Neural cell (in vitro differentiated cells): ENCODE data around the gene HDLBP. TPM values are rescaled to one million over a fixed set of nuclear protein-coding genes. Genes with fewer than 3 reads are reported as not detected.

ENCODE experiments used
- H2AFZ ChIP-seq: fragments of 200-600, 300-800 bp; sonication (generic), shearing (Covaris generic); 2 replicates; pipeline ENCODE4 v1.6.0; 2014; ENCODE audit warnings: low read depth, mild to moderate bottlenecking, antibody characterized with exemption, low read length, moderate library complexity
- H3F3A ChIP-seq: fragments of 200-600 bp; shearing (Covaris generic); 2 replicates; pipeline ENCODE4 v1.6.1; 2016; ENCODE audit warnings: mild to moderate bottlenecking, moderate library complexity, mixed read lengths, antibody characterized with exemption, low read length; ENCODE audit not compliant: insufficient read depth, poor library complexity, severe bottlenecking
- H3K27ac ChIP-seq: fragments of 200-600, 300-800 bp; sonication (generic), shearing (Covaris generic); 2 replicates; pipeline ENCODE4 v1.5.1; 2014; ENCODE audit warnings: mild to moderate bottlenecking, low read length, moderate library complexity
- H3K27me3 ChIP-seq: fragments of 300-800, 200-600 bp; sonication (generic), shearing (Covaris generic); 2 replicates; pipeline ENCODE4 v1.6.0; 2014; ENCODE audit warnings: mild to moderate bottlenecking, low read depth, low read length, moderate library complexity; ENCODE audit not compliant: insufficient read depth
- H3K36me3 ChIP-seq: fragments of 300-800, 200-600 bp; sonication (generic), shearing (Covaris generic); 2 replicates; pipeline ENCODE4 v1.5.1; 2014; ENCODE audit warnings: mild to moderate bottlenecking, antibody characterized with exemption, low read length, moderate library complexity; ENCODE audit not compliant: insufficient read depth
- H3K4me2 ChIP-seq: fragments of 300-800, 200-600 bp; sonication (generic), shearing (Covaris generic); 2 replicates; pipeline ENCODE4 v1.6.0; 2014; ENCODE audit warnings: mild to moderate bottlenecking, low read length
- H3K4me3 ChIP-seq: fragments of 300-800, 200-600 bp; sonication (generic), shearing (Covaris generic); 2 replicates; pipeline ENCODE4 v1.5.1; 2014; ENCODE audit warnings: mild to moderate bottlenecking, low read length, moderate library complexity
- H3K79me2 ChIP-seq: fragments of 200-600 bp; shearing (Covaris generic); replicated peaks from 2 replicates; pipeline ENCODE4 v1.6.0; 2014; ENCODE audit warnings: mild to moderate bottlenecking, low read length, moderate library complexity; ENCODE audit not compliant: insufficient read depth
- H3K9ac ChIP-seq: fragments of 300-800, 200-600 bp; sonication (generic), shearing (Covaris generic); 2 replicates; pipeline ENCODE4 v1.6.1; 2016; ENCODE audit warnings: mild to moderate bottlenecking, low read length, mixed read lengths
- H3K9me2 ChIP-seq: fragments of 200-600 bp; shearing (Covaris generic); 2 replicates; pipeline ENCODE4 v1.6.1; 2016; ENCODE audit warnings: mild to moderate bottlenecking, low read length, mixed read lengths; ENCODE audit not compliant: insufficient read depth
- H3K9me3 ChIP-seq: fragments of 200-600, 300-800 bp; sonication (generic), shearing (Covaris generic); 2 replicates; pipeline ENCODE4 v1.6.1; 2016; ENCODE audit warnings: mild to moderate bottlenecking, mixed run types, low read length, moderate library complexity, mixed read lengths
- H4K20me1 ChIP-seq: fragments of 200-600 bp; shearing (Covaris generic); 2 replicates; pipeline ENCODE4 v1.6.1; 2016; ENCODE audit warnings: mild to moderate bottlenecking, mixed run types; ENCODE audit not compliant: insufficient read depth
- EP300 ChIP-seq: fragments of 450-650 bp; conservative IDR thresholded peaks from 2 replicates; pipeline ENCODE4 v1.6.1; 2014; ENCODE audit warnings: antibody characterized with exemption, mild to moderate bottlenecking, moderate library complexity; ENCODE audit not compliant: poor library complexity, severe bottlenecking
- EZH2 ChIP-seq: fragments of 200-600, 300-800 bp; shearing (Covaris generic), sonication (generic); IDR thresholded peaks from 2 replicates; pipeline ENCODE4 v1.6.1; 2014; ENCODE audit warnings: antibody characterized with exemption, low read length, borderline replicate concordance, mild to moderate bottlenecking; ENCODE audit not compliant: insufficient read depth, poor library complexity, severe bottlenecking
- MXI1 ChIP-seq: fragments of 450-650 bp; conservative IDR thresholded peaks from 2 replicates; pipeline ENCODE4 v1.6.1; 2014; ENCODE audit warnings: antibody characterized with exemption, mild to moderate bottlenecking; ENCODE audit not compliant: poor library complexity, severe bottlenecking
- POLR2AphosphoS5 ChIP-seq: IDR thresholded peaks from 2 replicates; pipeline ENCODE4 v1.6.1; 2012
- RAD21 ChIP-seq: fragments of 450-650 bp; conservative IDR thresholded peaks from 2 replicates; pipeline ENCODE4 v1.6.1; 2014; ENCODE audit warnings: antibody characterized with exemption, mild to moderate bottlenecking, moderate library complexity
- SMC3 ChIP-seq: fragments of 450-650 bp; conservative IDR thresholded peaks from 2 replicates; pipeline ENCODE4 v1.6.1; 2014; ENCODE audit warnings: antibody characterized with exemption, mild to moderate bottlenecking, moderate library complexity; ENCODE audit not compliant: poor library complexity
- TAF1 ChIP-seq: IDR thresholded peaks from 2 replicates; pipeline ENCODE4 v1.6.1; 2012; ENCODE audit warnings: low read depth
- polyA plus RNA-seq: library from polyadenylated mRNA; depleted of rRNA; stranded (reverse); fragments of >200 nt; gene quantifications from 2 replicates; pipeline ENCODE4 v1.2.3, GENCODE V29; 2014
- TF ChIP-seq, protein P1 (sequence below): fragments of 450-650 bp; IDR thresholded peaks from 2 replicates; pipeline ENCODE4 v1.5.1; 2014; ENCODE audit warnings: antibody characterized with exemption, mild to moderate bottlenecking, moderate library complexity; ENCODE audit not compliant: poor library complexity, severe bottlenecking
- TF ChIP-seq, protein P2 (sequence below): IDR thresholded peaks from 2 replicates; pipeline ENCODE4 v1.6.1; 2012; ENCODE audit warnings: borderline replicate concordance

HDLBP gene
- polyA plus RNA-seq, 1 donor from 2014 or later, result 61.9 TPM

DNA sequence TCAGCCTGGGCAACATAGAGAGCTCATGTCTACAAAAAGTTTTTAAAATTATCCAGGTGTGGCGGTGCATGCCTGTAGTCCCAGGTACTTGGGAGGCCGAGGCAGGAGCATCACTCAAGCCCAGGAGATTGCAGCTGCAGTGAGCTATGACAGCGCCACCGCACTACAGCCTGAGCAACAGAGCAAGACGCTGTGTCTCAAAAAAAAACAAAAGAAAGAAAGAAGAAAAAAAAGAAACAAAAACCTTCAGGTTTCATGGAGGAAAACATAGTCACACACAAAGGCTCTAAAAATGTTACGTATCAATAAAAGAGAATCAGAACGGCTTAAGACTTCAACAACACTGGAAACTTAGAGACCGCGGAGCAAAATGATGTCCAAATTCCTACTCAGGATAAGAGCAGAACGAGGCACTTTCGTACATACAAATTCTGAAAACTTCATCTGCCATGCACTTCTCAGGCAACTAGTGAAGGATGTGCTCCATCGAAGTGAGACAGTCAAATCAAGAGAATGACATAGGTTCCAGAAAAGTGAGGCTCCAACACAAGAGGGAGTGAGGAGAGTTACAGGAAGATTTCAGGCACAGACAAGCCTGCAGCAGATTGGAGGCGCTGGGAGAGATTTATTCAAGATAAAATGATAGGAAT lies 4.4 kb downstream of the HDLBP start:
- no peak overlapping the region for H2AFZ ChIP-seq
- no peaks in the 10 kb centered on the region for H3K9me2 ChIP-seq
- H3K27ac ChIP-seq, result no peak overlapping the region
- no peak overlapping the region for H3K4me3 ChIP-seq
- no peaks in the 10 kb centered on the region for H3F3A ChIP-seq
- no peaks in the 10 kb centered on the region for H3K36me3 ChIP-seq
- H3K79me2 ChIP-seq, result peaks cover 35% of the 10 kb centered on the region
- H3K27me3 ChIP-seq, result no peaks in the 10 kb centered on the region
- H3K9me3 ChIP-seq, result no peaks in the 10 kb centered on the region
- no peak for TF ChIP-seq RAD21
- TF ChIP-seq SMC3, result no peak
- TF ChIP-seq, protein P1, sequence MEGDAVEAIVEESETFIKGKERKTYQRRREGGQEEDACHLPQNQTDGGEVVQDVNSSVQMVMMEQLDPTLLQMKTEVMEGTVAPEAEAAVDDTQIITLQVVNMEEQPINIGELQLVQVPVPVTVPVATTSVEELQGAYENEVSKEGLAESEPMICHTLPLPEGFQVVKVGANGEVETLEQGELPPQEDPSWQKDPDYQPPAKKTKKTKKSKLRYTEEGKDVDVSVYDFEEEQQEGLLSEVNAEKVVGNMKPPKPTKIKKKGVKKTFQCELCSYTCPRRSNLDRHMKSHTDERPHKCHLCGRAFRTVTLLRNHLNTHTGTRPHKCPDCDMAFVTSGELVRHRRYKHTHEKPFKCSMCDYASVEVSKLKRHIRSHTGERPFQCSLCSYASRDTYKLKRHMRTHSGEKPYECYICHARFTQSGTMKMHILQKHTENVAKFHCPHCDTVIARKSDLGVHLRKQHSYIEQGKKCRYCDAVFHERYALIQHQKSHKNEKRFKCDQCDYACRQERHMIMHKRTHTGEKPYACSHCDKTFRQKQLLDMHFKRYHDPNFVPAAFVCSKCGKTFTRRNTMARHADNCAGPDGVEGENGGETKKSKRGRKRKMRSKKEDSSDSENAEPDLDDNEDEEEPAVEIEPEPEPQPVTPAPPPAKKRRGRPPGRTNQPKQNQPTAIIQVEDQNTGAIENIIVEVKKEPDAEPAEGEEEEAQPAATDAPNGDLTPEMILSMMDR, result no peak
- TF ChIP-seq, protein P2, sequence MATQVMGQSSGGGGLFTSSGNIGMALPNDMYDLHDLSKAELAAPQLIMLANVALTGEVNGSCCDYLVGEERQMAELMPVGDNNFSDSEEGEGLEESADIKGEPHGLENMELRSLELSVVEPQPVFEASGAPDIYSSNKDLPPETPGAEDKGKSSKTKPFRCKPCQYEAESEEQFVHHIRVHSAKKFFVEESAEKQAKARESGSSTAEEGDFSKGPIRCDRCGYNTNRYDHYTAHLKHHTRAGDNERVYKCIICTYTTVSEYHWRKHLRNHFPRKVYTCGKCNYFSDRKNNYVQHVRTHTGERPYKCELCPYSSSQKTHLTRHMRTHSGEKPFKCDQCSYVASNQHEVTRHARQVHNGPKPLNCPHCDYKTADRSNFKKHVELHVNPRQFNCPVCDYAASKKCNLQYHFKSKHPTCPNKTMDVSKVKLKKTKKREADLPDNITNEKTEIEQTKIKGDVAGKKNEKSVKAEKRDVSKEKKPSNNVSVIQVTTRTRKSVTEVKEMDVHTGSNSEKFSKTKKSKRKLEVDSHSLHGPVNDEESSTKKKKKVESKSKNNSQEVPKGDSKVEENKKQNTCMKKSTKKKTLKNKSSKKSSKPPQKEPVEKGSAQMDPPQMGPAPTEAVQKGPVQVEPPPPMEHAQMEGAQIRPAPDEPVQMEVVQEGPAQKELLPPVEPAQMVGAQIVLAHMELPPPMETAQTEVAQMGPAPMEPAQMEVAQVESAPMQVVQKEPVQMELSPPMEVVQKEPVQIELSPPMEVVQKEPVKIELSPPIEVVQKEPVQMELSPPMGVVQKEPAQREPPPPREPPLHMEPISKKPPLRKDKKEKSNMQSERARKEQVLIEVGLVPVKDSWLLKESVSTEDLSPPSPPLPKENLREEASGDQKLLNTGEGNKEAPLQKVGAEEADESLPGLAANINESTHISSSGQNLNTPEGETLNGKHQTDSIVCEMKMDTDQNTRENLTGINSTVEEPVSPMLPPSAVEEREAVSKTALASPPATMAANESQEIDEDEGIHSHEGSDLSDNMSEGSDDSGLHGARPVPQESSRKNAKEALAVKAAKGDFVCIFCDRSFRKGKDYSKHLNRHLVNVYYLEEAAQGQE, result no peak
- no peak for TF ChIP-seq MXI1
- no peak for TF ChIP-seq POLR2AphosphoS5
- TF ChIP-seq EP300, result no peak
- no peak for TF ChIP-seq EZH2
- TF ChIP-seq TAF1, result no peak
- no peak overlapping the region for H3K9ac ChIP-seq
- H4K20me1 ChIP-seq, result no peaks in the 10 kb centered on the region
- no peak overlapping the region for H3K4me2 ChIP-seq

DNA sequence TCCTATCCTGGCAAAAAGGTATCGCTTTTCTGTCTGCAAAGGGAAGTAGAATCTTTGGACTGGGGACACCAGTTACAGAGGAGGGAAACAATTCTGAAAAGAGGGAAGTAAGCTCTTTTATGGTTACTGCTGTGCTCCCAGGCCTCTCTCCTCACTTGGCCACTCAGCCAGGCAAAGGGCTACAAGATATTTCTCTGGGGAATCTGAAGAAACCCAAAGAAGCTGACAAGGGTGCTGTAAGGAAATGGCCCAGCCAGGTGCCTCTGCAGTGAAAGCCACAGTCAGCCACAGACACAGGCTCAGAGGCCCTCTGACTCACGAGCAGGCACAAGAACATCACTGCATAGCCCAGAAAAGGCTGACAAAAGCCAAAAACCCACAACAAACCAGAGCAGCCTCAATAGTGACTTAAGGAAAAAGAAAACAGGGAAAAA lies 5.8 kb downstream of the HDLBP start:
- H3K9ac ChIP-seq, result no peak overlapping the region
- H3F3A ChIP-seq, result no peaks in the 10 kb centered on the region
- peaks cover 36% of the 10 kb centered on the region for H3K79me2 ChIP-seq
- no peaks in the 10 kb centered on the region for H3K9me2 ChIP-seq
- no peaks in the 10 kb centered on the region for H3K36me3 ChIP-seq
- no peaks in the 10 kb centered on the region for H3K9me3 ChIP-seq
- no peak overlapping the region for H3K27ac ChIP-seq
- no peak overlapping the region for H2AFZ ChIP-seq
- TF ChIP-seq EP300 (no peak), MXI1 (no peak), EZH2 (no peak), SMC3 (no peak), POLR2AphosphoS5 (no peak), TAF1 (no peak), RAD21 (no peak)
- TF ChIP-seq, protein P2, result no peak
- TF ChIP-seq, protein P1, result no peak
- no peak overlapping the region for H3K4me3 ChIP-seq
- no peak overlapping the region for H3K4me2 ChIP-seq
- no peaks in the 10 kb centered on the region for H3K27me3 ChIP-seq
- no peaks in the 10 kb centered on the region for H4K20me1 ChIP-seq
